ENCODE measurements around the gene PRKG1. TPM values are rescaled to one million over a fixed set of nuclear protein-coding genes. Genes with fewer than 3 reads are reported as not detected.
A peak's percentile ranks its signal among the peaks of the same experiment; 100 is the strongest.

PRKG1 gene
- total and polyA plus RNA-seq, 7 donors: 4.5 to 49.0 (median 31.7) TPM

DNA sequence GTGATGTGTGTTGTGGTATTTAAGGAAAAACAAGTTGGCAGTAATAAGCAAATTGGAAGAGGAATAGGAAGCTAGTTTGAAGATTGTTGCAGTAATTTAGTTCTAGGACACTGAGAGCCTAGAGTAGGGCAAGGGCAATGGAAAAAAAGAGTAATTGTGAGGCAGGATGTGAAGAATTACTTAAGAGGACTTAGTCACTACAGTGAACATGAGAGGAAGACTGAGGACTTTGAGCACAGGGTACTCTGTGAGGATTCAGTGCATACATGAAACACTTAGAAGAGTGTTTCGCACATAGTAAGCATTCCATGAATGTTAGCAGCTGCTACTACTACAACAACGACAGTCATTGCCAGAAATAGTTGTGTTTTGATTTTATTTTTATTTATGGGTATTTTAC is 1208.9 kb downstream of the PRKG1 start:
- Histone ChIP-seq H3K4me3 (no peak overlapping the region), H3K36me3 (ENCODE audit: insufficient read depth in 1 of 2, low read depth in 1 of 2) (peaks cover 0 to 14% of the 10 kb centered on the region in 2 donors), H3K27ac (peak overlapping the region; percentile 0), H3K4me1 (peaks cover 31% of the 10 kb centered on the region), H3K9me3 (no peaks in the 10 kb centered on the region), H3K27me3 (ENCODE audit: insufficient read depth in 3 of 3, low read length in 2 of 3) (no peaks in the 10 kb centered on the region)
- DNase-seq (no peak), ATAC-seq (peak; percentile 54 to 69 (median 66))
- 31 to 36% (median 32%) methylated on average over 2 of the region's 2 CpGs for WGBS, 3 donors
- TF ChIP-seq, protein P1, sequence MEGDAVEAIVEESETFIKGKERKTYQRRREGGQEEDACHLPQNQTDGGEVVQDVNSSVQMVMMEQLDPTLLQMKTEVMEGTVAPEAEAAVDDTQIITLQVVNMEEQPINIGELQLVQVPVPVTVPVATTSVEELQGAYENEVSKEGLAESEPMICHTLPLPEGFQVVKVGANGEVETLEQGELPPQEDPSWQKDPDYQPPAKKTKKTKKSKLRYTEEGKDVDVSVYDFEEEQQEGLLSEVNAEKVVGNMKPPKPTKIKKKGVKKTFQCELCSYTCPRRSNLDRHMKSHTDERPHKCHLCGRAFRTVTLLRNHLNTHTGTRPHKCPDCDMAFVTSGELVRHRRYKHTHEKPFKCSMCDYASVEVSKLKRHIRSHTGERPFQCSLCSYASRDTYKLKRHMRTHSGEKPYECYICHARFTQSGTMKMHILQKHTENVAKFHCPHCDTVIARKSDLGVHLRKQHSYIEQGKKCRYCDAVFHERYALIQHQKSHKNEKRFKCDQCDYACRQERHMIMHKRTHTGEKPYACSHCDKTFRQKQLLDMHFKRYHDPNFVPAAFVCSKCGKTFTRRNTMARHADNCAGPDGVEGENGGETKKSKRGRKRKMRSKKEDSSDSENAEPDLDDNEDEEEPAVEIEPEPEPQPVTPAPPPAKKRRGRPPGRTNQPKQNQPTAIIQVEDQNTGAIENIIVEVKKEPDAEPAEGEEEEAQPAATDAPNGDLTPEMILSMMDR (IDR thresholded peaks at IDR 0.05): no peak
- intact Hi-C loops (cut with DNase I): no loop called here

DNA sequence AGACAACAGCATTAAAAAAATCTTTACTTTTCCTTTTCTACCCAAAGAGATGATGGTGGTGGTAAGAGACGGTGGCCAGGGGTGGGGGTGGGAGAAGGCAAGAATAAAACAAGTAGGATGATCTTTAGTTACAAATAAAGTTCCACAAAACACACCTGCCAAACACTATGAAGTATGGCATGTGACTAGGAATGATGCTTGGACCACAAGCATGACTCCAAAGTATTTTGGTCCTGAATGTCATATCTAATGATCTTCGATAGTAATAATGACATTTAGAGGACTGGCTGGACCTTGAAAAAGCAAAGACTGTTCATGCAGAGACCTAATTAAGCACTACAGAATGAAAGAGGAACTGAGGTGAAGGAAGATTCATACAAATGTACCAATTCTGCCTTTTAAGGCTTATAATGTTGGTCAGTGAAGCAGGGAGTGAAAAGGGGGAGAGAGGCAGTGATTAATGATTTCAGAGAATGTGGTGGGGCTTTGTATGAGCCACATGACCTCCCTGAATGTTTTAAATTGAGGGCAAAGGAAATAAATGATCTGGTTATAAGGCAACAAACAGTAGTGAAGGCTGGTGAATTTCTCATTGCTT is 1210.2 kb downstream of the PRKG1 start:
- H3K36me3 ChIP-seq (ENCODE audit: insufficient read depth in 1 of 2, low read depth in 1 of 2): peaks cover 0 to 23% of the 10 kb centered on the region in 2 donors
- H3K4me3 ChIP-seq: no peak overlapping the region
- intact Hi-C loops (cut with DNase I): no loop called here
- ATAC-seq (peak in 1 of 4 donors; percentile 23), DNase-seq (no peak)
- WGBS, 3 donors: 58 to 81% (median 65%) methylated on average over 2 of the region's 2 CpGs
- TF ChIP-seq, protein P1 (IDR thresholded peaks at IDR 0.05): no peak
- H3K27ac ChIP-seq: peak overlapping the region; percentile 11
- H3K4me1 ChIP-seq: peaks cover 28% of the 10 kb centered on the region
- no peaks in the 10 kb centered on the region for H3K27me3 ChIP-seq (ENCODE audit: insufficient read depth in 3 of 3, low read length in 2 of 3)
- no peaks in the 10 kb centered on the region for H3K9me3 ChIP-seq

DNA sequence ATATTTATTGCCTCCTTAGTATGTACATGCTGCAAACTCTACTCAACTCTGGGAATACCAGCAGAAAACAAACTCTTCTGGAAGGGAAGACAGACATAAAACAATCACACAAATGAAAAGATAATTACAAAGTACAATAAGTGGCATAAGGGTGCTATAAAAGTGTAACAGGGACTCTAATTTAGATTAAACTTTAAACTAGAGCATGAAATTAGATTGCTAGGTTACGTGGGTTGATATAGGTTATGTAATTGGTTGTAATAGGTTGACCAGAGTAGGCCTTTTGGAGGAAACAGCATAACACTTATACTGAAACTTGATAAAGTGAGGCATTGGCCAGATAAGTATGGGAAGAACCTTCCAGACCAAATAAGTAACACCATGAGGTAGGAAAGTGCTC is 1213.6 kb downstream of the PRKG1 start:
- H3K4me3 ChIP-seq: no peak overlapping the region
- ATAC-seq (no peak), DNase-seq (no peak)
- peaks cover 0 to 23% of the 10 kb centered on the region in 2 donors for H3K36me3 ChIP-seq (ENCODE audit: insufficient read depth in 1 of 2, low read depth in 1 of 2)
- WGBS, 3 donors: 87 to 100% (median 87%) methylated on average over 1 of the region's 1 CpG
- no peaks in the 10 kb centered on the region for H3K9me3 ChIP-seq
- H3K27ac ChIP-seq: no peak overlapping the region
- H3K4me1 ChIP-seq: peaks cover 13% of the 10 kb centered on the region
- intact Hi-C loops (cut with DNase I): no loop called here
- no peaks in the 10 kb centered on the region for H3K27me3 ChIP-seq (ENCODE audit: insufficient read depth in 3 of 3, low read length in 2 of 3)
- TF ChIP-seq, protein P1 (IDR thresholded peaks at IDR 0.05): no peak

DNA sequence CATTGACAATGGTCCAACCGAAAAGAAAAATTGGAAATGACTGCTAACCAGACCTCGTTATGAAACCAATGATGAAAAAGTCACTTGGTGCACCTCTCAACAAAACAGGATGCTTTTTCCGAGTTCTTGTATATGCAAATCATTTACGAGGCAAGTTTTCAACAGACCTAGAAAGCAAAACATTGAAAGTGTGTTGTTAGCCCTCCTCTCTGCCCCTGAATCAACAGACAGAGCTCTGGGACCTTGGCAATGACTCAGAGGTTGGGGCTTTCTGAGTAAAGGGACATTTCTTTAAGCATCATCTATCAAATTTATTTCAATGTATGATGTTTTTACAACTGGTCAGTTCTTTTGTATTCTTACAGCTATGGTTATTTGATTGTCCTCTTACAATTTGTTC is 1223.5 kb downstream of the PRKG1 start:
- no peak for DNase-seq
- no peaks in the 10 kb centered on the region for H3K27me3 ChIP-seq (ENCODE audit: insufficient read depth in 3 of 3, low read length in 2 of 3)
- H3K36me3 ChIP-seq (ENCODE audit: insufficient read depth in 1 of 2, low read depth in 1 of 2): no peaks in the 10 kb centered on the region
- 72 to 88% (median 76%) methylated on average over 4 of the region's 4 CpGs for WGBS, 3 donors
- no peak for ATAC-seq
- intact Hi-C loops (cut with DNase I): no loop called here
- H3K9me3 ChIP-seq: no peaks in the 10 kb centered on the region
- H3K4me3 ChIP-seq: no peak overlapping the region
- TF ChIP-seq, protein P1 (IDR thresholded peaks at IDR 0.05): no peak
- H3K27ac ChIP-seq: no peak overlapping the region
- H3K4me1 ChIP-seq: peaks cover 23% of the 10 kb centered on the region
